Osteocyte (in vitro differentiated cells): Measurements from ENCODE around the gene FGD4. TPM values are rescaled to one million over a fixed set of nuclear protein-coding genes. Genes with fewer than 3 reads are reported as not detected.

Experiments
- DNase-seq: peaks from one replicate; pipeline ENCODE4 v3.0.0; 2021; ENCODE audit warnings: mixed read lengths; ENCODE audit not compliant: unreplicated experiment; ENCODE audit errors: extremely low spot score
- H3K27ac Mint-ChIP-seq: one replicate; pipeline ENCODE4 v1.8.0; 2021; ENCODE audit warnings: mild to moderate bottlenecking, mixed read lengths; ENCODE audit not compliant: unreplicated experiment
- H3K27me3 Mint-ChIP-seq: one replicate; pipeline ENCODE4 v1.8.0; 2021; ENCODE audit warnings: mixed read lengths; ENCODE audit not compliant: unreplicated experiment
- H3K36me3 Mint-ChIP-seq: one replicate; pipeline ENCODE4 v1.8.0; 2021; ENCODE audit warnings: mixed read lengths; ENCODE audit not compliant: unreplicated experiment
- H3K4me1 Mint-ChIP-seq: one replicate; pipeline ENCODE4 v1.8.0; 2021; ENCODE audit warnings: mixed read lengths; ENCODE audit not compliant: unreplicated experiment
- H3K4me3 Mint-ChIP-seq: one replicate; pipeline ENCODE4 v1.8.0; 2021; ENCODE audit warnings: mild to moderate bottlenecking, moderate library complexity, mixed read lengths; ENCODE audit not compliant: unreplicated experiment
- H3K9me3 Mint-ChIP-seq: one replicate; pipeline ENCODE4 v1.8.0; 2021; ENCODE audit warnings: mixed read lengths; ENCODE audit not compliant: unreplicated experiment
- total RNA-seq: library from RNA; stranded (reverse); gene quantifications from 2 replicates; pipeline ENCODE4 v1.2.1, GENCODE V29; 2021
- TF ChIP-seq, protein P1 (sequence below): fragments of 200-600 bp; sonication (generic); IDR thresholded peaks from 2 replicates; pipeline ENCODE4 v1.5.0; 2021; ENCODE audit warnings: antibody characterized with exemption, mild to moderate bottlenecking, moderate library complexity

Gene FGD4
- total RNA-seq, 1 donor from 2014 or later = 8.0 TPM

DNA sequence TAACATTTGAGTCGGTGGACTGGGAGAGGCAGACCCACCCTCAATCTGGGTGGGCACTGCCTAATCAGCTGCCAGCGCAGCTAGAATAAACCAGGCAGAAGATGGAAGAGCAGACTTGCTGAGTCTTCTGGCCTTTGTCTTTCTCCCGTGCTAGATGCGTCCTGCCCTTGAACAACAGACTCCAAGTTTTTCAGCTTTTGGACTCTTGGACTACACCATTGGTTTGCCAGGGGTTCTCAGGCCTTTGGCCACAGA is 252.5 kb downstream of the FGD4 start:
- Mint-ChIP-seq H3K4me3 (no peak overlapping the region), H3K27ac (no peak overlapping the region)

DNA sequence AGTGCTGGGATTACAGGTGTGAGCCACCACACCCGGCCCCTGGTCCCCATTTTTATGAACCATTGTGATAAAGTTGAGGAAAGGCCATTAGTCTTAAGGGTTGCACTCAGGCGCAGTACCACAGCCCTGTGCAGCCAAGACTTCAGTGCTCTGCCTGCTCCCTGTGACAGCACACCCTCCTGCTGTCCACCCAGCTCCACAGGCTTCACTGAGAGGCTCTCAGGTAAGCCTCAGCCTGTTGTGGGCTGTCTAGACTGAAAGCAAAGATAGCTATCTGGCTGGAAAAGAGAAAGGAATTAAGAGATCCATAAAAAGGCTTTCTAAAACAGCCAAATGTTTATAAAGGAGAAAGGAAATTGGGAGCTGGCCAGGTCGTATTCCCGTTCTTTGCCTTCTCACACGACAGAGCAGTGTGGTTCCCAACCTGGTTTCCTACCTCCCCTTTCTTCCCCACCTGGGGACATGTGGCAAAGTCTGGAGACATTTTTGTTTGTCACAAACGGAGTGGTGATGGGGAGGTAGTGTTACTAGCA is 260.6 kb downstream of the FGD4 start:
- Mint-ChIP-seq H3K4me1 (no peaks in the 10 kb centered on the region), H3K27me3 (no peaks in the 10 kb centered on the region), H3K4me3 (no peak overlapping the region), H3K9me3 (no peaks in the 10 kb centered on the region), H3K36me3 (no peaks in the 10 kb centered on the region), H3K27ac (no peak overlapping the region)
- TF ChIP-seq, protein P1, sequence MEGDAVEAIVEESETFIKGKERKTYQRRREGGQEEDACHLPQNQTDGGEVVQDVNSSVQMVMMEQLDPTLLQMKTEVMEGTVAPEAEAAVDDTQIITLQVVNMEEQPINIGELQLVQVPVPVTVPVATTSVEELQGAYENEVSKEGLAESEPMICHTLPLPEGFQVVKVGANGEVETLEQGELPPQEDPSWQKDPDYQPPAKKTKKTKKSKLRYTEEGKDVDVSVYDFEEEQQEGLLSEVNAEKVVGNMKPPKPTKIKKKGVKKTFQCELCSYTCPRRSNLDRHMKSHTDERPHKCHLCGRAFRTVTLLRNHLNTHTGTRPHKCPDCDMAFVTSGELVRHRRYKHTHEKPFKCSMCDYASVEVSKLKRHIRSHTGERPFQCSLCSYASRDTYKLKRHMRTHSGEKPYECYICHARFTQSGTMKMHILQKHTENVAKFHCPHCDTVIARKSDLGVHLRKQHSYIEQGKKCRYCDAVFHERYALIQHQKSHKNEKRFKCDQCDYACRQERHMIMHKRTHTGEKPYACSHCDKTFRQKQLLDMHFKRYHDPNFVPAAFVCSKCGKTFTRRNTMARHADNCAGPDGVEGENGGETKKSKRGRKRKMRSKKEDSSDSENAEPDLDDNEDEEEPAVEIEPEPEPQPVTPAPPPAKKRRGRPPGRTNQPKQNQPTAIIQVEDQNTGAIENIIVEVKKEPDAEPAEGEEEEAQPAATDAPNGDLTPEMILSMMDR = no peak
- DNase-seq = peak; percentile 36

More for the DNA sequence above, 252.5 kb downstream of the FGD4 start:
- TF ChIP-seq, protein P1 = no peak
- H3K27me3 Mint-ChIP-seq = no peaks in the 10 kb centered on the region
- H3K36me3 Mint-ChIP-seq = no peaks in the 10 kb centered on the region
- DNase-seq = peak; percentile 53
- H3K9me3 Mint-ChIP-seq = no peaks in the 10 kb centered on the region
- no peaks in the 10 kb centered on the region for H3K4me1 Mint-ChIP-seq

DNA sequence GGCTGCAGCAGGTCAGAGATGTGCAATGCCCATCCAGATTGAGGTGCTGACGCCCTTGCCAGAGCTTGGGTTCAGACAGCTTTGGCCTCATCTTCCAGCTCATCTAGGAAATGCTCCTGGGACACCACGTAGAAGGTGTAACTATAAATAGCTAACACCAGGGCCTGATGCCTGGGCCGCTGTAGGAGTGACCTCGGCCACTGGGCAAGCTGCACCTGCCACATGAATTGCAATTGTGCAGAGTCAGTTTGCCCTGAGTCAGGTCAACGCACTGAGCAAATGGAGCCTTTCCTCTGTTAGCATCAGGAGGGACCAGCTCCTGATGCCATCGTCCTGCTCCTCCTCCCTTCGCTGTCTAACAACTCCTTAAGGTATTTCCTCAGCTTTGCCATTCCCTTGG is 262.3 kb downstream of the FGD4 start:
- no peak overlapping the region for H3K27ac Mint-ChIP-seq
- peak; percentile 73 for DNase-seq
- TF ChIP-seq, protein P1 = no peak
- H3K36me3 Mint-ChIP-seq = no peaks in the 10 kb centered on the region
- no peaks in the 10 kb centered on the region for H3K27me3 Mint-ChIP-seq
- H3K9me3 Mint-ChIP-seq = no peaks in the 10 kb centered on the region
- H3K4me1 Mint-ChIP-seq = no peaks in the 10 kb centered on the region
- no peak overlapping the region for H3K4me3 Mint-ChIP-seq

DNA sequence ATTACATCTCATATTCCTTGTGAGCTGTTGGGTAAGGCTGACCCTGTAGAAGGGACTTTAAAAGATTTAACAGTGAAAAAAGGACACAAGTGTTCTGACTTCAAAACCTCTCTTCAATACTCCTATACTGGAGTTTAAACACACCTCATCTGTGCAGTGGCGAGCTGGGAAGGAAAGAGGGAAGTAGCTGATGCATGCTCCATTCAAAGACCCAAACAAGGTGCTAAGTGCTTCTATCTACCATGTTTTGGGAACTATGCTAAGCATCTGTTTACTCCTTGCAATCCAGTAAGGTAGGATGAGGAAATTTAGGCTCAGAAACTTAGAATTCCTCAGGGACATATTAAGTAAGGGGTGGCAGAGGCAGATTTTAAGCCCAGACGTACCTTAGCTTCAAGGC is 263.3 kb downstream of the FGD4 start:
- TF ChIP-seq, protein P1 = no peak
- H3K27ac Mint-ChIP-seq = no peak overlapping the region
- no peaks in the 10 kb centered on the region for H3K9me3 Mint-ChIP-seq
- H3K4me1 Mint-ChIP-seq = no peaks in the 10 kb centered on the region
- peak; percentile 5 for DNase-seq
- H3K4me3 Mint-ChIP-seq = no peak overlapping the region
- no peaks in the 10 kb centered on the region for H3K27me3 Mint-ChIP-seq
- H3K36me3 Mint-ChIP-seq = no peaks in the 10 kb centered on the region

DNA sequence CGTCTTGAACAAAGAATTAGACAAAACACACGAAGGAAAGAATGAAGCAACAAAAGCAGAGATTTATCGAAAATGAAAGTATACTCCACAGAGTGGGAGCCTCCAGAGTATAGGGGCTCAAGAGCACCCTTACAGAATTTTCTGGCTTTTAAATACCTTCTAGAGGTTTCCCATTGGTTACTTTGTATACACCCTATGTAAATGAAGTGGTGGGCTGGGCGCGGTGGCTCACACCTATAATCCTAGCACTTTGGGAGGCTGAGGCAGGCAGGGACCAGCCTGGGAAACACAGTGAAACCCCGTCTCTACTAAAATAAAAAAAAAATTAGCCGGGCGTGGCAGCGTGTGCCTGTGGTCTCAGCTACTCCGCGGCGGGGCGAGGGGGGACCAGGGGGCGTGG is 266.7 kb downstream of the FGD4 start:
- TF ChIP-seq, protein P1 = no peak
- Mint-ChIP-seq H3K27ac (no peak overlapping the region), H3K27me3 (no peaks in the 10 kb centered on the region), H3K36me3 (no peaks in the 10 kb centered on the region), H3K9me3 (no peaks in the 10 kb centered on the region), H3K4me3 (no peak overlapping the region), H3K4me1 (no peaks in the 10 kb centered on the region)
- DNase-seq = no peak
